Panc1 (cell line): ENCODE results near the gene ACSM2B. TPM values are rescaled to one million over a fixed set of nuclear protein-coding genes. Genes with fewer than 3 reads are reported as not detected.
"Not testable (repeated sequence)": the region's sequence is repeated elsewhere in the genome, so short reads cannot be mapped to it uniquely, and the experiment has no call there.

Experiments used
- ATAC-seq: fragments of 200-7000 bp; cut with Tn5 transposase; 2 replicates; pipeline ENCODE4 v1.9.1; 2020; ENCODE audit warnings: mild to moderate bottlenecking, moderate library complexity
- BruUV-seq: library from RNA; stranded (reverse); fragments of 400-500 nt; replicated peaks from 2 replicates; lab custom pipeline; 2021; lab: Mats Ljungman, UMichigan
- CTCF ChIA-PET: fragments of 300-600 bp; sonication (Branson Sonifier 250); formaldehyde crosslinking; loops from one replicate; lab custom pipeline; 2022; ENCODE audit warnings: antibody characterized with exemption; lab: Charles Lee
- POLR2A ChIA-PET: fragments of 300-600 bp; sonication (Branson Sonifier 250); formaldehyde crosslinking; loops from one replicate; lab custom pipeline; 2022; ENCODE audit warnings: antibody characterized with exemption; lab: Charles Lee
- DNase-seq: peaks from one replicate; pipeline ENCODE4 v3.0.0-alpha.2; 2010; ENCODE audit warnings: low read depth, low spot score
- H3K27ac ChIP-seq: 2 replicates; pipeline ENCODE4 v1.5.1; 2011; ENCODE audit warnings: mild to moderate bottlenecking, low read length, inconsistent platforms
- H3K27me3 ChIP-seq: fragments of 200-500 bp; sonication (Bioruptor generic); 2 replicates; pipeline ENCODE4 v1.6.0; 2014; ENCODE audit warnings: low read length, inconsistent platforms; ENCODE audit not compliant: control insufficient read depth, insufficient read depth
- H3K36me3 ChIP-seq: fragments of 200-500 bp; sonication (Bioruptor generic); 2 replicates; pipeline ENCODE4 v1.5.1; 2014; ENCODE audit warnings: inconsistent platforms, mild to moderate bottlenecking, low read length, moderate library complexity; ENCODE audit not compliant: control insufficient read depth, insufficient read depth
- H3K4me1 ChIP-seq: 2 replicates; pipeline ENCODE4 v1.5.1; 2011; ENCODE audit warnings: inconsistent platforms, mild to moderate bottlenecking, low read length, moderate library complexity; ENCODE audit not compliant: control insufficient read depth, insufficient read depth
- H3K4me3 ChIP-seq, 2 experiments: 2 replicates each; pipeline ENCODE4 v1.5.1; 2011 to 2012; ENCODE audit warnings: low read depth in 2 of 2, low read length in 2 of 2, mild to moderate bottlenecking in 2 of 2, inconsistent platforms in 1 of 2, moderate library complexity in 1 of 2
- H3K9me3 ChIP-seq: fragments of 200-500 bp; sonication (Bioruptor generic); 2 replicates; pipeline ENCODE4 v1.5.1; 2014; ENCODE audit warnings: low read depth, mild to moderate bottlenecking, inconsistent platforms, low read length, moderate library complexity; ENCODE audit not compliant: control insufficient read depth, insufficient read depth
- CTCF ChIP-seq: fragments of 450-650 bp; IDR thresholded peaks from 2 replicates; pipeline ENCODE4 v1.5.1; 2017; ENCODE audit warnings: mild to moderate bottlenecking
- POLR2AphosphoS5 ChIP-seq: IDR thresholded peaks from 2 replicates; pipeline ENCODE4 v1.6.1; 2012; ENCODE audit warnings: mild to moderate bottlenecking, low read depth, low read length, moderate library complexity
- SIN3A ChIP-seq: IDR thresholded peaks from 2 replicates; pipeline ENCODE4 v1.6.1; 2012; ENCODE audit warnings: low read depth, mild to moderate bottlenecking, low read length, moderate library complexity, borderline replicate concordance; ENCODE audit not compliant: insufficient read depth
- TCF7L2 ChIP-seq: IDR thresholded peaks from 2 replicates; pipeline ENCODE4 v1.6.1; 2011; ENCODE audit warnings: mild to moderate bottlenecking, low read depth, low read length, inconsistent platforms
- in situ Hi-C: cut with HindIII; loops from 2 replicates; pipeline ENCODE4 v1.10.0; 2016; ENCODE audit warnings: low sequenced_read_pairs, low pct_unique_long_range_greater_than_20kb
- intact Hi-C: fragments of 100-400 bp; cut with micrococcal nuclease; formaldehyde crosslinking; loops from one replicate; pipeline ENCODE4 v1.10.0; 2022; ENCODE audit not compliant: unreplicated experiment
- total RNA-seq: library from RNA; stranded (reverse); gene quantifications from one replicate; pipeline ENCODE4 v1.2.1, GENCODE V29; 2021; ENCODE audit not compliant: unreplicated experiment
- TF ChIP-seq, protein P1 (sequence below), 2 experiments: IDR thresholded peaks; 2 replicates each; pipeline ENCODE4 v1.6.1; 2011 to 2012; ENCODE audit warnings: low read depth in 2 of 2, control low read depth in 1 of 2, low read length in 1 of 2, mild to moderate bottlenecking in 1 of 2, moderate library complexity in 1 of 2; ENCODE audit not compliant: insufficient read depth in 1 of 2

Gene ACSM2B
- total RNA-seq, 1 experiment from 2014 or later, result 0.10 TPM

DNA sequence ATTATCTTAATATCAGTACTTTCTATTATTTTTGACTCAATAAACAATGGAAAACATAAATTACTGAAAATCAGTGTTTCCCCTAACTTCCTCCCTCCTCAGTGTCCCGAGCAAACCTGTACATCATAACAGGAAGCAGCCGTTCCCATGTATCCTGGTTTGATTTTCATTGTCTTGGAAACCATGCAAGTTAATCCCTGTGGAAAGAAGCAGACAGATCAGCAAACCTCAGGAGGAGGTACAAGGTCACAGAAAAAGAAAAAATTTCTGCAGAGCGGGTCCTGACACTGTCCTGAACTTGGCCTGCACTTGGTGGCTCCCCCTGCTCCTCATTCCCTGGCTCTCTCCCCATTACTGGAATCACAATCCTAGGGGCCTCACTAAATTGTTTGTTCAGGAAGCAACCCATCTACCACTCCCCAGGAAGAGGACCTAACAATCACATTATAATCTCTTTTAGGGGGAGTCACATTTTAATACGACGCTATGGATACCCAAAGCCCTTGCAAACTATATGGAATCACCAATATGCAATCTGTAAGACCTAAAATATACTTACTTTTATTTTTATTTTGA is 29.8 kb downstream of the ACSM2B start:
- in situ Hi-C loops, H3K4me1 ChIP-seq, DNase-seq, H3K27ac ChIP-seq, intact Hi-C loops, H3K9me3 ChIP-seq, CTCF ChIA-PET, BruUV-seq, POLR2A ChIA-PET, H3K36me3 ChIP-seq, H3K4me3 ChIP-seq, H3K27me3 ChIP-seq, ATAC-seq: not testable (repeated sequence)

DNA sequence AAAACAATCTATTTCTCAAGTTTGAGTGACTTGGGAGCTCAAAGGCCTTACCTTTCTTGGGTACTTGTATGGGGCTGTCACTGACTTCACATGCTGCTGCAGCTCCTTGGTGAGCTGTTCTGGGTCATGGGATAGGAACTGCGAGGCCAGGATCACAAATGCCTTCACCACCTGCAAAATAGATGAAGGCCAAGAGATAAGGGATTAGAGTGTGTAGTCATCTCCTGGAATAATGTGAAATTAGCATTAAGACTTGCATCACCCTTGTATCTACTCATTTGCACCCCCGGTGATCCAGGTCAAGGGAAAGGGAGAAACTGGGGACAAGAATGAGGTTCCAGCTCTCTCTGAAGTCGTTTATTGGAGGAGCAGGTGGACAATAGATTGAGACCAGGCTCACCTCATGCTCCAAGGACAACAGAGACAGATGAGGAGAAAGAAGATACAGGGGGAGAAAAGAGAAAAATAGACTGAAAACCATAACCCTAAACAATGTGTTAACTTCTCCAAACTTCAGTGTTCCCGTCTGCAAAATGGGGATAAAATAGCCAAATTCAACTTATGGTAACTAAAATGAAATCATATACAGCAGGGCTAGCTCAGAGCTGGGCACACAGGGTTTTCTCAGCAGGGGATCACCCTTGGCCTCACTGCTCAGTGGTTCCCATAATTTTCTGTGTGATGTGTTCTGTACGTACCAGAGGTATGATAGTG is 35.4 kb downstream of the ACSM2B start:
- in situ Hi-C loops, result not testable (repeated sequence)

GRCh38 chr16:20538687-20539086 is 37.5 kb downstream of the ACSM2B start:
- in situ Hi-C loops (no loop called here), intact Hi-C loops (no loop called here)
- no peaks in the 10 kb centered on the region for H3K4me1 ChIP-seq
- DNase-seq (no peak), ATAC-seq (no peak)
- ChIA-PET CTCF (no interaction called here), POLR2A (no interaction called here)
- no peaks in the 10 kb centered on the region for H3K9me3 ChIP-seq
- no peak for TF ChIP-seq TCF7L2
- no peak for TF ChIP-seq CTCF
- TF ChIP-seq, protein P1, sequence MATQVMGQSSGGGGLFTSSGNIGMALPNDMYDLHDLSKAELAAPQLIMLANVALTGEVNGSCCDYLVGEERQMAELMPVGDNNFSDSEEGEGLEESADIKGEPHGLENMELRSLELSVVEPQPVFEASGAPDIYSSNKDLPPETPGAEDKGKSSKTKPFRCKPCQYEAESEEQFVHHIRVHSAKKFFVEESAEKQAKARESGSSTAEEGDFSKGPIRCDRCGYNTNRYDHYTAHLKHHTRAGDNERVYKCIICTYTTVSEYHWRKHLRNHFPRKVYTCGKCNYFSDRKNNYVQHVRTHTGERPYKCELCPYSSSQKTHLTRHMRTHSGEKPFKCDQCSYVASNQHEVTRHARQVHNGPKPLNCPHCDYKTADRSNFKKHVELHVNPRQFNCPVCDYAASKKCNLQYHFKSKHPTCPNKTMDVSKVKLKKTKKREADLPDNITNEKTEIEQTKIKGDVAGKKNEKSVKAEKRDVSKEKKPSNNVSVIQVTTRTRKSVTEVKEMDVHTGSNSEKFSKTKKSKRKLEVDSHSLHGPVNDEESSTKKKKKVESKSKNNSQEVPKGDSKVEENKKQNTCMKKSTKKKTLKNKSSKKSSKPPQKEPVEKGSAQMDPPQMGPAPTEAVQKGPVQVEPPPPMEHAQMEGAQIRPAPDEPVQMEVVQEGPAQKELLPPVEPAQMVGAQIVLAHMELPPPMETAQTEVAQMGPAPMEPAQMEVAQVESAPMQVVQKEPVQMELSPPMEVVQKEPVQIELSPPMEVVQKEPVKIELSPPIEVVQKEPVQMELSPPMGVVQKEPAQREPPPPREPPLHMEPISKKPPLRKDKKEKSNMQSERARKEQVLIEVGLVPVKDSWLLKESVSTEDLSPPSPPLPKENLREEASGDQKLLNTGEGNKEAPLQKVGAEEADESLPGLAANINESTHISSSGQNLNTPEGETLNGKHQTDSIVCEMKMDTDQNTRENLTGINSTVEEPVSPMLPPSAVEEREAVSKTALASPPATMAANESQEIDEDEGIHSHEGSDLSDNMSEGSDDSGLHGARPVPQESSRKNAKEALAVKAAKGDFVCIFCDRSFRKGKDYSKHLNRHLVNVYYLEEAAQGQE (IDR thresholded peaks at IDR 0.05; ENCODE audit: insufficient read depth in 1 of 2, low read depth in 2 of 2, low read length in 1 of 2), result no peak
- TF ChIP-seq POLR2AphosphoS5, result no peak
- no peak for TF ChIP-seq SIN3A
- H3K27me3 ChIP-seq, result no peaks in the 10 kb centered on the region
- no peak overlapping the region for H3K4me3 ChIP-seq
- no peaks in the 10 kb centered on the region for H3K36me3 ChIP-seq
- no peak overlapping the region for H3K27ac ChIP-seq
- no TSS peak for BruUV-seq

More for the DNA sequence above, 35.4 kb downstream of the ACSM2B start:
- BruUV-seq, H3K9me3 ChIP-seq, H3K27me3 ChIP-seq, POLR2A ChIA-PET, intact Hi-C loops, H3K4me3 ChIP-seq, H3K27ac ChIP-seq, CTCF ChIA-PET, H3K4me1 ChIP-seq, ATAC-seq, H3K36me3 ChIP-seq, DNase-seq: not testable (repeated sequence)
